Measurements from ENCODE around the gene CERS2. TPM values are rescaled to one million over a fixed set of nuclear protein-coding genes. Genes with fewer than 3 reads are reported as not detected.

Gene CERS2
- total RNA-seq, 1 experiment from 2014 or later, result 113 TPM

GRCh38 chr1:150957666-150958065 lies 17.0 kb downstream of the CERS2 start:
- H3K9me2 ChIP-seq (ENCODE audit: insufficient read depth), result no peaks in the 10 kb centered on the region
- H3K4me2 ChIP-seq, result no peak overlapping the region
- no peak overlapping the region for H3K27ac ChIP-seq
- H3K27me3 ChIP-seq (ENCODE audit: insufficient read depth, low read depth), result no peaks in the 10 kb centered on the region
- peaks cover 28% of the 10 kb centered on the region for H3F3A ChIP-seq (ENCODE audit: insufficient read depth, low read depth)
- CTCF ChIA-PET, result interaction anchor here (0.6 to 0.7 kb wide), 3 partner anchors 26 to 737 kb away, joined by 7 to 15 read pairs (median 12); no protein-coding TSS in a partner anchor
- no peak overlapping the region for H3K4me3 ChIP-seq
- no peaks in the 10 kb centered on the region for H3K9me3 ChIP-seq (ENCODE audit: insufficient read depth, low read depth)
- intact Hi-C loops (cut with micrococcal nuclease; ENCODE audit: unreplicated experiment), result no loop called here
- BruUV-seq (replicated peaks), result no TSS peak
- H3K36me3 ChIP-seq (ENCODE audit: low read depth), result peaks cover 30% of the 10 kb centered on the region
- TF ChIP-seq, protein P1, sequence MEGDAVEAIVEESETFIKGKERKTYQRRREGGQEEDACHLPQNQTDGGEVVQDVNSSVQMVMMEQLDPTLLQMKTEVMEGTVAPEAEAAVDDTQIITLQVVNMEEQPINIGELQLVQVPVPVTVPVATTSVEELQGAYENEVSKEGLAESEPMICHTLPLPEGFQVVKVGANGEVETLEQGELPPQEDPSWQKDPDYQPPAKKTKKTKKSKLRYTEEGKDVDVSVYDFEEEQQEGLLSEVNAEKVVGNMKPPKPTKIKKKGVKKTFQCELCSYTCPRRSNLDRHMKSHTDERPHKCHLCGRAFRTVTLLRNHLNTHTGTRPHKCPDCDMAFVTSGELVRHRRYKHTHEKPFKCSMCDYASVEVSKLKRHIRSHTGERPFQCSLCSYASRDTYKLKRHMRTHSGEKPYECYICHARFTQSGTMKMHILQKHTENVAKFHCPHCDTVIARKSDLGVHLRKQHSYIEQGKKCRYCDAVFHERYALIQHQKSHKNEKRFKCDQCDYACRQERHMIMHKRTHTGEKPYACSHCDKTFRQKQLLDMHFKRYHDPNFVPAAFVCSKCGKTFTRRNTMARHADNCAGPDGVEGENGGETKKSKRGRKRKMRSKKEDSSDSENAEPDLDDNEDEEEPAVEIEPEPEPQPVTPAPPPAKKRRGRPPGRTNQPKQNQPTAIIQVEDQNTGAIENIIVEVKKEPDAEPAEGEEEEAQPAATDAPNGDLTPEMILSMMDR (conservative IDR thresholded peaks at IDR 0.05), result no peak
- no peak for TF ChIP-seq EZH2 (IDR thresholded peaks at IDR 0.05; ENCODE audit: low read depth)
- POLR2A ChIA-PET (ENCODE audit: unreplicated experiment), result interaction anchor here (0.6 kb wide), 3 partner anchors 11 to 208 kb away, joined by 11 to 21 read pairs (median 16); no protein-coding TSS in a partner anchor
- H3K4me1 ChIP-seq (replicated peaks; ENCODE audit: insufficient read depth), result no peaks in the 10 kb centered on the region
- H2AFZ ChIP-seq, result no peak overlapping the region
- DNase-seq, result no peak
- no peaks in the 10 kb centered on the region; the same call in 1 of the 2 replicates for H4K20me1 ChIP-seq (ENCODE audit: insufficient read depth)
- H3K79me2 ChIP-seq (ENCODE audit: low read depth), result no peaks in the 10 kb centered on the region

DNA sequence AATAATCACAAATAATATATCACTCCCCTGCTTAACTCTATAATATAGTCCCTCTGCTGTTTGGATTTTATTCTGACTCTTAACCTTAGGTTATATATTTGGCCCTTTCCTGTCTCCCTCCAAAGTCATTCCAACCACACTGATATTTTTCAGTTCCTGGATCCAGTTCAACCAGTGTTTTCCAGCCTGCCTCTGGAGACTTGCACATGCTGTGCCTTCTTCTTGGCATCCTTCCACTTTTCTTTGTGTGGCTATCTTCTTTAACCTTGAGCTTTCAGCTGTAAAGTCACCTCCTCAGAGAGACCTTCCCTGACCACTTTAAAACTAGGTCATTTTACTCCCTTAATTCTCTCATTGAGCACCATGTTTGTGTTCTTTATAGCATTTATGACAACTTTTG lies 19.4 kb downstream of the CERS2 start:
- H3F3A ChIP-seq (ENCODE audit: insufficient read depth, low read depth), result peaks cover 17% of the 10 kb centered on the region
- no peaks in the 10 kb centered on the region for H3K27me3 ChIP-seq (ENCODE audit: insufficient read depth, low read depth)
- no peak overlapping the region for H2AFZ ChIP-seq
- peaks cover 34% of the 10 kb centered on the region for H3K36me3 ChIP-seq (ENCODE audit: low read depth)
- H3K4me2 ChIP-seq, result no peak overlapping the region
- no peak overlapping the region for H3K27ac ChIP-seq
- ChIA-PET POLR2A (ENCODE audit: unreplicated experiment) (no interaction called here), CTCF (interaction anchor here (0.7 kb wide), 1 partner anchor 442 kb away, joined by 7 read pairs; no protein-coding TSS in a partner anchor)
- DNase-seq, result no peak
- no peak for TF ChIP-seq EZH2 (IDR thresholded peaks at IDR 0.05; ENCODE audit: low read depth)
- TF ChIP-seq, protein P1 (conservative IDR thresholded peaks at IDR 0.05), result no peak
- H3K4me1 ChIP-seq (replicated peaks; ENCODE audit: insufficient read depth), result no peaks in the 10 kb centered on the region
- no peaks in the 10 kb centered on the region; the same call in 1 of the 2 replicates for H4K20me1 ChIP-seq (ENCODE audit: insufficient read depth)
- no peaks in the 10 kb centered on the region for H3K9me2 ChIP-seq (ENCODE audit: insufficient read depth)
- no peak overlapping the region for H3K4me3 ChIP-seq
- no TSS peak for BruUV-seq (replicated peaks)
- H3K9me3 ChIP-seq (ENCODE audit: insufficient read depth, low read depth), result no peaks in the 10 kb centered on the region
- intact Hi-C loops (cut with micrococcal nuclease; ENCODE audit: unreplicated experiment), result no loop called here
- no peaks in the 10 kb centered on the region for H3K79me2 ChIP-seq (ENCODE audit: low read depth)

- Histone ChIP-seq H3K79me2 (ENCODE audit: low read depth) (no peaks in the 10 kb centered on the region), H3K27ac (no peak overlapping the region), H4K20me1 (ENCODE audit: insufficient read depth) (no peaks in the 10 kb centered on the region; the same call in 1 of the 2 replicates), H3K27me3 (ENCODE audit: insufficient read depth, low read depth) (no peaks in the 10 kb centered on the region), H3K36me3 (ENCODE audit: low read depth) (peaks cover 34% of the 10 kb centered on the region), H3K4me2 (no peak overlapping the region), H3F3A (ENCODE audit: insufficient read depth, low read depth) (peaks cover 17% of the 10 kb centered on the region), H2AFZ (no peak overlapping the region), H3K9me2 (ENCODE audit: insufficient read depth) (no peaks in the 10 kb centered on the region), H3K9me3 (ENCODE audit: insufficient read depth, low read depth) (no peaks in the 10 kb centered on the region), H3K4me3 (no peak overlapping the region), H3K4me1 (replicated peaks; ENCODE audit: insufficient read depth) (no peaks in the 10 kb centered on the region)
- POLR2A ChIA-PET (ENCODE audit: unreplicated experiment), result no interaction called here
- CTCF ChIA-PET, result no interaction called here
- intact Hi-C loops (cut with micrococcal nuclease; ENCODE audit: unreplicated experiment), result no loop called here
- TF ChIP-seq, protein P1 (conservative IDR thresholded peaks at IDR 0.05), result no peak
- TF ChIP-seq EZH2 (IDR thresholded peaks at IDR 0.05; ENCODE audit: low read depth), result no peak
- no TSS peak for BruUV-seq (replicated peaks)
- DNase-seq, result no peak
These were observed 19.9 kb downstream of the CERS2 start for GRCh38 chr1:150954708-150955107.

Measured in PC-9 (cell line).